GM21717 (cell line): ENCODE measurements around the gene BTBD19.
"Not testable (repeated sequence)": the region's sequence is repeated elsewhere in the genome, so short reads cannot be mapped to it uniquely, and the experiment has no call there.

ENCODE experiments used
- ATAC-seq: cut with Tn5 transposase; IDR thresholded peaks from one replicate; pipeline ENCODE4 v1.9.1; 2021; ENCODE audit warnings: mild to moderate bottlenecking, moderate library complexity; ENCODE audit not compliant: unreplicated experiment

BTBD19 gene

GRCh38 chr1:44827197-44828002, 19.1 kb downstream of the BTBD19 start:
- no peak for ATAC-seq

- ATAC-seq = no peak
Measured at GRCh38 chr1:44828003-44828651, 19.8 kb downstream of the BTBD19 start.

GRCh38 chr1:44828841-44829440, 20.6 kb downstream of the BTBD19 start:
- ATAC-seq = no peak

- ATAC-seq = no peak
Measured at GRCh38 chr1:44829506-44830384, 21.4 kb downstream of the BTBD19 start.

- no peak for ATAC-seq
Measured at GRCh38 chr1:44830900-44831304, 22.6 kb downstream of the BTBD19 start.

GRCh38 chr1:44831516-44831915, 23.2 kb downstream of the BTBD19 start:
- ATAC-seq = no peak

- no peak for ATAC-seq
Measured at GRCh38 chr1:44832056-44832705, 23.9 kb downstream of the BTBD19 start.

- no peak for ATAC-seq
Measured at GRCh38 chr1:44834328-44834727, 26.0 kb downstream of the BTBD19 start.

- no peak for ATAC-seq
Measured at GRCh38 chr1:44835738-44836675, 27.7 kb downstream of the BTBD19 start.

GRCh38 chr1:44838294-44838693, 30.0 kb downstream of the BTBD19 start:
- ATAC-seq = not testable (repeated sequence)

- ATAC-seq = no peak
Measured at GRCh38 chr1:44839576-44839975, 31.3 kb downstream of the BTBD19 start.

GRCh38 chr1:44842486-44842861, 34.2 kb downstream of the BTBD19 start:
- ATAC-seq = no peak

GRCh38 chr1:44842862-44843655, 34.7 kb downstream of the BTBD19 start, which contains the start of gene PTCH2:
PTCH2 (minus strand) TSS chr1:44843253; CDS start chr1:44842932, 321 bp downstream.
- ATAC-seq = no peak

- ATAC-seq = no peak
Measured at GRCh38 chr1:44846985-44847384, 38.7 kb downstream of the BTBD19 start.

- no peak for ATAC-seq
Measured at GRCh38 chr1:44847845-44848244, 39.5 kb downstream of the BTBD19 start.

GRCh38 chr1:44848456-44849181, 40.3 kb downstream of the BTBD19 start:
- ATAC-seq = no peak

GRCh38 chr1:44849575-44850132, 41.3 kb downstream of the BTBD19 start:
- no peak for ATAC-seq

GRCh38 chr1:44851308-44851707, 43.0 kb downstream of the BTBD19 start:
- no peak for ATAC-seq
